ENCODE data around the gene DGLUCY.

- TF ChIP-seq EZH2 (IDR thresholded peaks at IDR 0.05; ENCODE audit: insufficient read depth, poor library complexity, severe bottlenecking) (no peak), EZH2phosphoT487 (IDR thresholded peaks at IDR 0.05; ENCODE audit: insufficient read depth, low read depth) (no peak)
Observed at GRCh38 chr14:91269076-91269991, 155.5 kb downstream of the DGLUCY start.

Data from GM23248 (cell line).